SK-N-SH (cell line): ENCODE measurements around the gene PPIL1. TPM values are rescaled to one million over a fixed set of nuclear protein-coding genes. Genes with fewer than 3 reads are reported as not detected.

Experiments used
- CTCF ChIA-PET: fragments of 300-600, 350-600 bp; formaldehyde crosslinking; extraction: SDS; loops from one replicate; lab custom pipeline; 2021; lab: Yijun Ruan, JAX
- POLR2A ChIA-PET: fragments of 350-600 bp; sonication (Branson Sonifier 250); formaldehyde crosslinking; extraction: SDS; loops from one replicate; lab custom pipeline; 2020; ENCODE audit warnings: antibody characterized with exemption, inconsistent platforms; lab: Yijun Ruan, JAX
- DNase-seq: peaks from one replicate; pipeline ENCODE4 v3.0.0; 2012
- H2AFZ ChIP-seq: fragments of 200-600 bp; sonication (generic); 2 replicates; pipeline ENCODE4 v1.8.1; 2016; ENCODE audit warnings: antibody characterized with exemption, mild to moderate bottlenecking, low read depth
- H3F3A ChIP-seq: fragments of 200-600 bp; sonication (generic); replicated peaks from 2 replicates; pipeline ENCODE3; 2016; ENCODE audit warnings: antibody characterized with exemption, mild to moderate bottlenecking; ENCODE audit not compliant: insufficient read depth
- H3K27ac ChIP-seq, 2 experiments: fragments of 200-500 bp in 1 of 2; fragments of 200-600 bp in 1 of 2; sonication (Bioruptor generic) in 1 of 2; sonication (generic), shearing (Covaris generic) in 1 of 2; 2 replicates each; pipeline versions ENCODE4 v1.5.1 to v1.6.1; 2014 to 2016; ENCODE audit warnings: low read depth in 2 of 2, inconsistent platforms in 1 of 2, low read length in 1 of 2, mild to moderate bottlenecking in 1 of 2, mixed read lengths in 1 of 2
- H3K27me3 ChIP-seq: fragments of 200-600 bp; sonication (generic), shearing (Covaris generic); 2 replicates; pipeline ENCODE4 v1.6.1; 2016; ENCODE audit warnings: mixed run types; ENCODE audit not compliant: insufficient read depth
- H3K36me3 ChIP-seq, 2 experiments: fragments of 200-500 bp in 1 of 2; fragments of 200-600 bp in 1 of 2; sonication (Bioruptor generic) in 1 of 2; sonication (generic) in 1 of 2; replicated peaks in 1 of 2; 2 replicates each; pipeline versions ENCODE3 to v1.5.1; 2014 to 2016; ENCODE audit warnings: low read length in 1 of 2, mild to moderate bottlenecking in 1 of 2; ENCODE audit not compliant: insufficient read depth in 2 of 2, control insufficient read depth in 1 of 2
- H3K4me1 ChIP-seq, 2 experiments: fragments of 200-500 bp in 1 of 2; fragments of 200-600 bp in 1 of 2; sonication (Bioruptor generic) in 1 of 2; sonication (generic), shearing (Covaris generic) in 1 of 2; 2 replicates each; pipeline versions ENCODE4 v1.5.1 to v1.6.1; 2014 to 2016; ENCODE audit warnings: low read depth in 1 of 2, low read length in 1 of 2, mixed run types in 1 of 2; ENCODE audit not compliant: insufficient read depth in 2 of 2, control insufficient read depth in 1 of 2
- H3K4me2 ChIP-seq: fragments of 200-600 bp; sonication (generic), shearing (Covaris generic); 2 replicates; pipeline ENCODE4 v1.6.1; 2017; ENCODE audit warnings: mixed run types
- H3K4me3 ChIP-seq, 2 experiments: fragments of 200-500 bp in 1 of 2; fragments of 200-600 bp in 1 of 2; sonication (Bioruptor generic) in 1 of 2; sonication (generic), shearing (Covaris generic) in 1 of 2; 2 replicates each; pipeline versions ENCODE4 v1.5.1 to v1.8.1; 2014 to 2016; ENCODE audit warnings: low read depth in 2 of 2, inconsistent platforms in 1 of 2, low read length in 1 of 2, mild to moderate bottlenecking in 1 of 2, mixed read lengths in 1 of 2, moderate library complexity in 1 of 2
- H3K79me2 ChIP-seq: fragments of 200-600 bp; sonication (generic); 2 replicates; pipeline ENCODE4 v1.8.1; 2017; ENCODE audit warnings: mild to moderate bottlenecking; ENCODE audit not compliant: insufficient read depth
- H3K9ac ChIP-seq: fragments of 200-600 bp; sonication (generic); 2 replicates; pipeline ENCODE4 v1.6.1; 2017; ENCODE audit warnings: mixed run types
- H3K9me2 ChIP-seq: fragments of 200-600 bp; sonication (generic); 2 replicates; pipeline ENCODE4 v1.6.1; 2017; ENCODE audit warnings: mixed run types
- H3K9me3 ChIP-seq: fragments of 200-600 bp; sonication (generic); 2 replicates; pipeline ENCODE4 v1.6.1; 2017; ENCODE audit warnings: mixed run types, mild to moderate bottlenecking, moderate library complexity
- H4K20me1 ChIP-seq: fragments of 200-600 bp; sonication (generic); 2 replicates; pipeline ENCODE4 v1.6.1; 2017; ENCODE audit warnings: mild to moderate bottlenecking, mixed run types; ENCODE audit not compliant: insufficient read depth
- EZH2phosphoT487 ChIP-seq: fragments of 200-600 bp; sonication (generic); IDR thresholded peaks from 2 replicates; pipeline ENCODE4 v1.6.1; 2017; ENCODE audit warnings: low read depth, mixed run types, mild to moderate bottlenecking, antibody characterized with exemption, moderate library complexity, borderline replicate concordance
- FOXM1 ChIP-seq: IDR thresholded peaks from 2 replicates; pipeline ENCODE4 v1.4.0; 2012; ENCODE audit warnings: low read depth, mild to moderate bottlenecking
- GABPA ChIP-seq: IDR thresholded peaks from 2 replicates; pipeline ENCODE4 v1.4.0; 2012; ENCODE audit warnings: low read depth, mild to moderate bottlenecking
- GATA2 ChIP-seq: sonication (generic); formaldehyde crosslinking; IDR thresholded peaks from 2 replicates; pipeline ENCODE4 v1.5.0; 2020; ENCODE audit warnings: mild to moderate bottlenecking, missing genetic modification reagents
- IRF3 ChIP-seq: fragments of 150-350 bp; IDR thresholded peaks from 2 replicates; pipeline ENCODE4 v1.6.1; 2016; ENCODE audit warnings: mild to moderate bottlenecking, low read depth, low read length
- MEF2A ChIP-seq: IDR thresholded peaks from 2 replicates; pipeline ENCODE4 v1.4.0; 2012; ENCODE audit warnings: low read depth, borderline replicate concordance
- NRF1 ChIP-seq: IDR thresholded peaks from 2 replicates; pipeline ENCODE4 v1.6.1; 2012; ENCODE audit warnings: low read depth, mild to moderate bottlenecking, low read length
- PBX3 ChIP-seq: IDR thresholded peaks from 2 replicates; pipeline ENCODE4; 2012
- RCOR1 ChIP-seq: fragments of 150-350 bp; IDR thresholded peaks from 2 replicates; pipeline ENCODE4 v1.6.1; 2017; ENCODE audit warnings: antibody characterized with exemption, low read length
- SIN3A ChIP-seq: IDR thresholded peaks from 2 replicates; pipeline ENCODE4 v1.6.1; 2012; ENCODE audit warnings: low read depth, mild to moderate bottlenecking, low read length, moderate library complexity, borderline replicate concordance
- SMC3 ChIP-seq: IDR thresholded peaks from 2 replicates; pipeline ENCODE4 v1.6.1; 2012; ENCODE audit warnings: low read depth, low read length, improper control_type of control experiment
- TCF12 ChIP-seq: IDR thresholded peaks from 2 replicates; pipeline ENCODE4 v1.4.0; 2012
- TEAD4 ChIP-seq: IDR thresholded peaks from 2 replicates; pipeline ENCODE4 v1.4.0; 2012; ENCODE audit warnings: mild to moderate bottlenecking, borderline replicate concordance; ENCODE audit not compliant: insufficient read depth
- WGBS: methylation state at CpG from one replicate; pipeline ENCODE4 v1.1.6; 2017; ENCODE audit warnings: low lambda C conversion rate; 5-methylcytosine and 5-hydroxymethylcytosine counted together
- polyA plus RNA-seq, 3 experiments: library from polyadenylated mRNA; depleted of rRNA; stranded (reverse); fragments of >200 nt; gene quantifications; 2 replicates each; pipeline ENCODE4 v1.2.3, GENCODE V29; 2012

The PPIL1 gene
- polyA plus RNA-seq, 1 of the 3 experiments (the other 2 are of a cell fraction): 36.6 TPM

- 0 out of 4 replicates have a peak overlapping the region, but pooled peaks of 1 of the 2 experiments have one; percentile 52 for H3K27ac ChIP-seq
- H3K4me2 ChIP-seq: 0 out of 2 replicates have a peak overlapping the region, but pooled peaks have one; percentile 41
- no peaks in the 10 kb centered on the region for H3K9me3 ChIP-seq
- peaks cover 5% of the 10 kb centered on the region for H3F3A ChIP-seq
- H2AFZ ChIP-seq: no peak overlapping the region
- H3K4me1 ChIP-seq: peaks cover 10% of the 10 kb centered on the region in 2 experiments; a peak in 2 of 4 replicates
- no peak overlapping the region for H3K9ac ChIP-seq
- CTCF ChIA-PET: interaction anchor here (0.9 kb wide), 1 partner anchor 24 kb away, joined by 4 read pairs; no protein-coding TSS in a partner anchor
- H3K27me3 ChIP-seq: no peaks in the 10 kb centered on the region
- 86% methylated on average over 13 of the region's 19 CpGs for WGBS
- H3K79me2 ChIP-seq: no peaks in the 10 kb centered on the region
- no peak overlapping the region for H3K4me3 ChIP-seq
- no peaks in the 10 kb centered on the region for H3K36me3 ChIP-seq
- no peak for DNase-seq
- no peaks in the 10 kb centered on the region for H4K20me1 ChIP-seq
- POLR2A ChIA-PET: no interaction called here
- TF ChIP-seq GATA2 (CRISPR knock-in tag): no peak
- TF ChIP-seq SMC3: no peak
- TF ChIP-seq TEAD4: no peak
- no peak for TF ChIP-seq GABPA
- TF ChIP-seq PBX3: no peak
- no peak for TF ChIP-seq NRF1
- no peak for TF ChIP-seq EZH2phosphoT487
- no peak for TF ChIP-seq RCOR1
- TF ChIP-seq IRF3: no peak
- H3K9me2 ChIP-seq: no peaks in the 10 kb centered on the region
These were observed 47.9 kb downstream of the PPIL1 start for GRCh38 chr6:36826520-36827227.

GRCh38 chr6:36825994-36826393 lies 48.6 kb downstream of the PPIL1 start:
- Histone ChIP-seq H3K4me1 (peaks cover 10% of the 10 kb centered on the region in 2 experiments; a peak in 2 of 4 replicates), H4K20me1 (no peaks in the 10 kb centered on the region), H3K27ac (no peak overlapping the region), H2AFZ (no peak overlapping the region), H3K36me3 (no peaks in the 10 kb centered on the region), H3K4me2 (no peak overlapping the region), H3K9me3 (no peaks in the 10 kb centered on the region), H3F3A (peaks cover 7% of the 10 kb centered on the region), H3K4me3 (no peak overlapping the region), H3K27me3 (no peaks in the 10 kb centered on the region), H3K9me2 (no peaks in the 10 kb centered on the region), H3K79me2 (no peaks in the 10 kb centered on the region), H3K9ac (no peak overlapping the region)
- no peak for DNase-seq
- no peak for TF ChIP-seq MEF2A
- no peak for TF ChIP-seq SIN3A
- TF ChIP-seq SMC3: no peak
- TF ChIP-seq RCOR1: no peak
- TF ChIP-seq TCF12: no peak
- no peak for TF ChIP-seq TEAD4
- TF ChIP-seq FOXM1: no peak
- ChIA-PET CTCF (interaction anchor here (0.9 to 1.5 kb wide), 2 partner anchors 25 to 67 kb away, joined by 4 read pairs; no protein-coding TSS in a partner anchor), POLR2A (no interaction called here)
- 89% methylated on average over 8 of the region's 8 CpGs for WGBS
